Erythroblast (primary cell): ENCODE results near the gene CRYGS.

Experiments used
- GATA1 ChIP-seq: IDR thresholded peaks from 2 replicates; pipeline ENCODE4 v1.6.1; 2011; ENCODE audit warnings: low read depth, mild to moderate bottlenecking, control low read depth, low read length, moderate library complexity
- POLR2A ChIP-seq: IDR thresholded peaks from 2 replicates; pipeline ENCODE4 v1.6.1; 2011; ENCODE audit warnings: mild to moderate bottlenecking, low read length

GRCh38 chr3:186532598-186533072 is 11.5 kb downstream of the CRYGS start:
- TF ChIP-seq GATA1, result no peak
- TF ChIP-seq POLR2A, result no peak
